ENCODE results near the gene MCIDAS. TPM values are rescaled to one million over a fixed set of nuclear protein-coding genes. Genes with fewer than 3 reads are reported as not detected.
A peak's percentile ranks its signal among the peaks of the same experiment; 100 is the strongest.

MCIDAS gene
- total RNA-seq, 1 donor from 2014 or later, result not detected

- DNase-seq, result no peak
These were observed 4.8 kb downstream of the MCIDAS start for GRCh38 chr5:55222092-55222984.

DNA sequence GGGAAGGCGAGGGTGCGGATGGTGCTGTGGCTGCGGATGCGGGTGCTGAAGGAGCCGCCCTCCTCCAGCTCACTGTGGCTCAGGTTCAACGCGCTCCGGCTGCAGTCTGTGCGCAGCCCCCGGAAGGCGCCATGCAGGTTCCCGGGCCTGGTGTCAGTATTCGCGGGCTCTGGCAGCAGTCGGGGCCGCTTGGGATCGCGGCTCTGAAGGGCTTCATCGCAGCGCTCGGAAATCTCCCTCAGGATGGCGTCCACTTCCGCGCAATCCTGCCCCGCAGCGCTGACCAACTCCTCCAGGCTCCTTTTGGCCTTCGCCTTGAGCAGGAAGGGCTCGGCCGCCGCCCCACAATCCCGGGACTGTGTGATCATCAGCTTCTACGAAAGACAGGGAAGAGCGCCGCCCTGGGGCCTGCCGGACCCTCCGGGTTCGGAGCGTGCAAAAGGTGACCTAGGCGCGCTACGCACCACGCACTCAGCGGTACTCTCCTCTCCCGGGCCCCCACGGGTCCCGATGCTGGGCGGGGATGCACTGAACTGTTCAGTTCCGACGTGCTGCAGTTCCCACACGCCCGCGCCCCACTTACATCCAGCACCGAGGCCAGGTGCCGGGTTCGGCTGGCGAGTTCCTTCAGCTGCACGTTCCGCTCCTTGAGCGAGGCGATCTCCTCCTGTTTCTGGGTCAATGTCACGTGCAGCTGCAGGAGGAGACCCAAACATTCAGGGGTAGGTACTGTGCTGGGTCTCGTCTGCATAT lies 6.5 kb downstream of the MCIDAS start:
- DNase-seq, result peak; percentile 32

DNA sequence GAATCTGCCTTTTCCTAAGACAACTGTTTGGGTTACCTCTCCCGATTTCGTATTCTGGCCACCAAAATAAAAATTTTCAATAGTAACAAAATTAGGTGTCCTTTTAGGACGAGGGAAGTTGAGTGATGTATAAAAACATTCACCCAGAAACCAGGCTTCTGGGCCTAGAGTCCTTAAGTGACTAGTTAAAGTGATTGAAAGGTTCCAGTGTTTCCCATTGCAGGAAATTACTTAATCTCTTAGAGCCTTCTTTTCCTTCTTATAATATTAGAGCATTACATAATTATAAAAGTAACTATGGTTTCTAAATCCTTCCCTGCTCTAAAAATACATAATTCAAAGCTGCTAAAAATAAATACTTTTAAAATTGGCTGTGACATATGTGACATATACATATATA lies 7.3 kb downstream of the MCIDAS start:
- DNase-seq, result no peak

- no peak for DNase-seq
These were observed 8.1 kb downstream of the MCIDAS start for GRCh38 chr5:55218967-55219366.

GRCh38 chr5:55211184-55211874 lies 15.8 kb downstream of the MCIDAS start:
- DNase-seq, result no peak

DNA sequence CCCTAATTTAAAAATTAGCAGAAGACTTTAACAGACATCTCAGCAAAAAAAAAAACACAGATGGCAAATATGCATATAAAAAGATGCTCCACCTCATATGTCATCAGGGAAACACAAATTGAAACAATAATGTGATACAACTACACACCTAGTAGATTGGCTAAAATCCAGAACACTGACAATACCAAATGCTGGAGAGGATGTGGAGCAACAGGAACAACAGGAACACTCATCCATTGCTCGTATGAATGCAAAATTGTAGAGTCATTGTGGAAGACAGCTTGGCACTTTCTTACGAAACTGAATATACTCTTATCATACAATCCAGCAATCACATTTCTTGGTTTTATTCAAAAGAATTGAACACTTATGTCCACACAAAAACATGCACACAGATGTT lies 22.1 kb downstream of the MCIDAS start:
- DNase-seq, result no peak

- DNase-seq, result no peak
These were observed 36.0 kb downstream of the MCIDAS start for GRCh38 chr5:55191165-55191564.

- no peak for DNase-seq
These were observed 38.2 kb downstream of the MCIDAS start for GRCh38 chr5:55188656-55189540.

GRCh38 chr5:55187370-55187769 lies 39.7 kb downstream of the MCIDAS start:
- peak; percentile 49 for DNase-seq

GRCh38 chr5:55180016-55180415 lies 47.1 kb downstream of the MCIDAS start:
- no peak for DNase-seq

GRCh38 chr5:55177078-55177477 lies 50.0 kb downstream of the MCIDAS start:
- DNase-seq, result no peak

DNA sequence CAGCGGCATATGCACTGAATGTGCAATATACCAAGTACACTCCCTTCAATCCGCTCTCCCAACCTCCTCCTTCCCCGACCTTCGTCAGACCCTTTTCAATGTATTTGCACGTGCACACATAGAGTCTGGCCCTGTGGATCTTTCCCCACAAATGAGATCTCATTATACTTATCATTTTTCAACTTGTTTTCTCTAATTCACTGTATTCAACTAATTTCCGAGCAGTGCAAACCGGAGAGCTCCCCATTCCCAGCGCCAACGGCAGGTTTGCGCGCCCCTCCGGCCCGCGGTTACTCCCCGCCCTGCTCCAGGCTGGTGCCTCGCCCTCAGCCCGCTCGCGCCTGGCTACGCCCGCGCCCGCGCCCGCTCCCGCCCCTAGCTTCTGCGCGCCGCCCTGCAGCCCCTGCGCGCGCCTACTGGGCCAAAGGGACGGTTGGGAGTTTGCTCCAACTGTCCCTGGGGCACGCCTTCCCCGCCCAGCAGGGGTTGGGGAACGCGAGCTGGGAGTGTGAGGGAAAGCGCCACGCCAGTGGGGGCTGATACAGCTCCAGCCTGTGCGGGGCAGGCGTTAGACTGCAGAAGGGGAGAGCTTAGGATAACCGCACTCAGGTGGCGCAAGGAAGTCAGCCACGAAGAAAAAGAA lies 50.8 kb downstream of the MCIDAS start:
- peak; percentile 44 for DNase-seq

DNA sequence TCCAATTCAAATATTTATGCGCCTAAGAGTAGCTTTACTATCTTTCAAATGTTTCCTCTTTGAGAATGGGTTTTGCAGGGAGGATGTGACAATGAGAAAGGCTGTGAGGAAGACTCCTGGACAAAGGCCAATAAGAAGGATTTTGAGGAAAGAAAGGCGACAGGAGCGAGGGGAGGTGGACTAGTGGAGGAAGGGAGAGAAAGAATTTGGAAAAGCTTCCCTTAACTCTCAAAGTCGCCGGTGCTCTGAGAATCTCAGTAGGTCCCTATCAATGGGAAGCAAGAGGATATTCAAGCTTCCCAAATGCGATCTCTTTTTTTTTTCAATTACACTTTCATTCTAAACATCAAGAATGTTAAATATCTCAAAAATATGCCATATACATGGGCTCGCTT lies 51.3 kb downstream of the MCIDAS start:
- DNase-seq, result no peak

GRCh38 chr5:55173687-55174230 lies 53.4 kb downstream of the MCIDAS start:
- DNase-seq, result no peak

- DNase-seq, result peak; percentile 80
These were observed 54.0 kb downstream of the MCIDAS start, which contains the start of gene CDC20B for GRCh38 chr5:55172937-55173686. Gene CDC20B, minus strand, starts transcription at chr5:55173177. Its CDS starts 177 bp downstream, at chr5:55173000.

DNA sequence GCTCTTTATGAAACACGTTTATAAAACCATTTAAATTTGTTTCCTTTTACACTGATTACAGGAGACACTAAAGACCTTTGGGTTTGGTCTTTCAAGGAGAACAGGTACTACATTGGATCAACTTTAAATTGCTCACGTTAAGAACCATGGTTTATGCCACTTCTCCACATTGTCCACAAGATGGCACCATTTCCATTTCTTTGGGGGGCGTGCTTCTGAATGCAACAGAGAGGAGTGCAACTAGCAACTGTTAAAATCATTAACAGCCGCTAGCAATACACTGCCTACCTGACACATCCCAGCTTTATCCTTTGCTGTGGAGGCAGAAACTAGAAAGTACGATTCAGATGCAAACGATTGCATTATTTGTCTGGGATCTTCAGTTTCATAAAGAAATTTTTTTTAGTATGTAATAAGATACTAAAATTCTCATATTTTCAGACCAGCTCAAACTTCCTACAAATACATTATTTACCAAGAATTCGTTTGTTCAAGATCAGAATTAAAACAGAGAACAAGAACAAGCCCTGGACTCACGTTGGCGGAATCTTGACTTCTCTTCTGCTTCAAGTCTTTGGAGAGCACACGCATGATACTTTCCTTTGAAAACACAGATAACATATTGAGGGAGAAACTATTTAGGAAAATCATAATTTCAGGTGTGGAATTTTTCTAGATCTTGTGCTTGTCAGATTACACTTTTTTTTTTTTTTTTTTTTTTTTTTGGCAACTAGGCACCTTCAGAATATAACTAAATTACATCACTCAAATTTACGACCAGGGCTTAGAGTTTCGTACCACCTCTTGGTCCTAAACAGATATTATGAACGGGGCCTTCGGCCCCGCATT lies 54.8 kb downstream of the MCIDAS start:
- DNase-seq, result peak; percentile 91

GRCh38 chr5:55171471-55171870 lies 55.6 kb downstream of the MCIDAS start:
- no peak for DNase-seq
